Adrenal gland (tissue), 5 donors: ENCODE data around the gene LRRTM2.
"Not testable (repeated sequence)": the region's sequence is repeated elsewhere in the genome, so short reads cannot be mapped to it uniquely, and the experiment has no call there.

ENCODE experiments used
- CTCF ChIP-seq, 6 experiments: fragments of 450-650 bp in 4 of 6; fragments of 200-600 bp in 2 of 6; sonication (generic) in 1 of 6; IDR thresholded peaks; 1 replicate in 5 of 6; 2 replicates in 1 of 6; pipeline versions ENCODE4 v1.5.1 to v1.8.0; 2016 to 2021; ENCODE audit warnings: antibody characterized with exemption in 6 of 6, mild to moderate bottlenecking in 2 of 6, moderate library complexity in 1 of 6
- POLR2A ChIP-seq, 2 donors: fragments of 450-650 bp; IDR thresholded peaks; one replicate each; pipeline ENCODE4 v1.6.1; 2017; ENCODE audit warnings: antibody characterized with exemption in 2 of 2, mild to moderate bottlenecking in 2 of 2, moderate library complexity in 1 of 2
- donor health status: DM: no; HTN: no; CAD: no.

- TF ChIP-seq CTCF, POLR2A (IDR thresholded peaks at IDR 0.05): not testable (repeated sequence)
Measured at GRCh38 chr5:138921362-138921761, 46.2 kb upstream of the LRRTM2 start.
